PC-3 (cell line): ENCODE results near the gene WSCD2.

Experiments
- CTCF ChIP-seq: fragments of 300-600 bp; sonication (generic); conservative IDR thresholded peaks from 2 replicates; pipeline ENCODE4 v1.5.1; 2017; ENCODE audit warnings: antibody characterized with exemption, low read depth, mild to moderate bottlenecking, low read length
- EZH2 ChIP-seq: fragments of 300-600 bp; sonication (generic); IDR thresholded peaks from one replicate; pipeline ENCODE4 v1.6.1; 2017; ENCODE audit warnings: antibody characterized with exemption, mild to moderate bottlenecking, low read length; ENCODE audit not compliant: unreplicated experiment

DNA sequence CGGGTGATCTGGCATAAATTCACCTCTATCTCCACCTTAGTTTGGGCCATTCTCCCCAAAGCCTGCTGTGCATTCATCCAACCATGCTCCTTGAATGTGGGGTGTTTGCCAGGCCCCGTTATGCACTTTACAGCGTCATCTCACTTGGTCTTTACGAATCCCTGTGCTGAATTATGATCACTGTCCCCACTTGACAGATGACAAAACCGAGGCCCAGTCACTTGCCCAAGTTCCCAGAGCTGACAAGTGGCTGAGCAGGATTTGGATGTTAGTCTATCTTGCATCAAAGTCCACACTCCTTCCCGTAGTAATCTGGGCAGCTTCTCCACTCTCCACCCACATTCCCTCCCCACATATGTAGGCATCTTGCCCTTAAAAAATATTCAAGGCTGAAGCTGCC, 44.8 kb downstream of the WSCD2 start:
- no peak for TF ChIP-seq CTCF
- TF ChIP-seq EZH2 = no peak
